SK-N-MC (cell line): ENCODE results near the gene NHLRC1.

Experiments used
- EZH2 ChIP-seq: fragments of 200-600 bp; sonication (generic); IDR thresholded peaks from one replicate; pipeline ENCODE4 v1.6.1; 2017; ENCODE audit warnings: antibody characterized with exemption
- FOXP2 ChIP-seq: optimal IDR thresholded peaks from 2 replicates; pipeline ENCODE3; 2011; ENCODE audit warnings: mild to moderate bottlenecking, moderate library complexity; ENCODE audit not compliant: insufficient read depth; ENCODE audit errors: extremely low read length, control extremely low read depth
- POLR2AphosphoS5 ChIP-seq: IDR thresholded peaks from 2 replicates; pipeline ENCODE4 v1.6.1; 2012; ENCODE audit warnings: mild to moderate bottlenecking, low read depth, low read length, borderline replicate concordance

- TF ChIP-seq EZH2 (no peak), POLR2AphosphoS5 (no peak), FOXP2 (no peak)
Observed at GRCh38 chr6:18138906-18139305, 16.4 kb upstream of the NHLRC1 start.
